Activated CD8-positive, alpha-beta memory T cell treated with anti-CD3 and anti-CD28 coated beads, Interleukin-2, amount 10 ng/mL, durations not matched to agents 7 days and 5 days (primary cell): ENCODE results near the gene THYN1. TPM values are rescaled to one million over a fixed set of nuclear protein-coding genes. Genes with fewer than 3 reads are reported as not detected.

Source experiments
- total RNA-seq, 2 experiments: library from RNA; stranded (reverse); gene quantifications; one replicate each; pipeline ENCODE4 v1.2.3, GENCODE V29; 2021

THYN1 gene
- total RNA-seq, 2 experiments from 2014 or later: 69.3 to 71.1 TPM

Other genes starting within 250 kb of the THYN1 start
- 1 to 10 TPM; 3.2 to 4.4 TPM for gene JAM3, start 184.3 kb downstream of the THYN1 start, total RNA-seq
- gene NCAPD3, start 29.4 kb downstream of the THYN1 start, total RNA-seq: 100 to 1,000 TPM; 123 to 143 TPM
- gene VPS26B, start 28.7 kb downstream of the THYN1 start, total RNA-seq: 10 to 100 TPM; 52.6 to 69.8 TPM
- gene ACAD8, start 216 bp upstream of the THYN1 start, total RNA-seq: 10 to 100 TPM; 29.4 to 31.6 TPM
- 1 to 10 TPM; 4.1 to 6.1 TPM for gene GLB1L3, start 23.0 kb upstream of the THYN1 start, total RNA-seq
- gene GLB1L2, start 78.6 kb upstream of the THYN1 start, total RNA-seq: 1 to 10 TPM; 1.3 to 2.0 TPM
- under 1 TPM; 0.33 to 0.61 TPM for gene B3GAT1, start 158.9 kb upstream of the THYN1 start, total RNA-seq